DOHH2 (cell line): ENCODE results near the gene RAD51B.

ENCODE experiments used
- CTCF ChIP-seq: fragments of 200-600 bp; sonication (generic); IDR thresholded peaks from one replicate; pipeline ENCODE4 v1.5.1; 2014; ENCODE audit warnings: antibody characterized with exemption, mild to moderate bottlenecking, low read depth, low read length; ENCODE audit not compliant: poor library complexity, severe bottlenecking
- EZH2phosphoT487 ChIP-seq: fragments of 200-600 bp; sonication (generic); IDR thresholded peaks from 2 replicates; pipeline ENCODE4 v1.6.1; 2017; ENCODE audit warnings: borderline replicate concordance, mild to moderate bottlenecking, antibody characterized with exemption, low read length, moderate library complexity, mixed read lengths

GRCh38 chr14:68674538-68675232, 855.1 kb downstream of the RAD51B start:
- TF ChIP-seq CTCF (no peak), EZH2phosphoT487 (no peak)
